ENCODE measurements around the gene CEP295NL.

CEP295NL gene

DNA sequence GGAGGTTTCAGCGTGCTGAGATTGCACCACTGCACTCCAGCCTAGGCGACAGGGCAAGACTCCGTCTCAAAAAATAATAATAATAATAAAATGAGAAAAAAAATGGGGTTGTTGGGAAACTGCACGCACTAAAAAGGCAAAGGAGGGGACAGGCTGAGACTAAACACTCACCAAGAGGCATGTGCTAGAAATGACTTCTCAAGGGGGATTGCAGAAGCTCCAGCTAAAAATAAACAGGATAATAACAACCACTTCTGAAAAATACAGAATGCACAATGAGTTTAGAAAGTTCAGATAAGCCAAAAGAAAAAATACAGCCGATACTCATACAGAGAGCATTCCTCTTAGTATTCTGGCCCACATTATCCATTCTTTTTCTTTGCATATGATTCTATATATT is 37.3 kb upstream of the CEP295NL start:
- DNase-seq, result no peak
- Mint-ChIP-seq H3K27ac (no peak overlapping the region), H3K4me3 (no peak overlapping the region), H3K9me3 (no peaks in the 10 kb centered on the region), H3K36me3 (ENCODE audit: low read depth) (no peaks in the 10 kb centered on the region), H3K4me1 (peaks cover 40% of the 10 kb centered on the region), H3K27me3 (ENCODE audit: low read depth, poor library complexity) (peaks cover 16% of the 10 kb centered on the region)
- TF ChIP-seq, protein P1, sequence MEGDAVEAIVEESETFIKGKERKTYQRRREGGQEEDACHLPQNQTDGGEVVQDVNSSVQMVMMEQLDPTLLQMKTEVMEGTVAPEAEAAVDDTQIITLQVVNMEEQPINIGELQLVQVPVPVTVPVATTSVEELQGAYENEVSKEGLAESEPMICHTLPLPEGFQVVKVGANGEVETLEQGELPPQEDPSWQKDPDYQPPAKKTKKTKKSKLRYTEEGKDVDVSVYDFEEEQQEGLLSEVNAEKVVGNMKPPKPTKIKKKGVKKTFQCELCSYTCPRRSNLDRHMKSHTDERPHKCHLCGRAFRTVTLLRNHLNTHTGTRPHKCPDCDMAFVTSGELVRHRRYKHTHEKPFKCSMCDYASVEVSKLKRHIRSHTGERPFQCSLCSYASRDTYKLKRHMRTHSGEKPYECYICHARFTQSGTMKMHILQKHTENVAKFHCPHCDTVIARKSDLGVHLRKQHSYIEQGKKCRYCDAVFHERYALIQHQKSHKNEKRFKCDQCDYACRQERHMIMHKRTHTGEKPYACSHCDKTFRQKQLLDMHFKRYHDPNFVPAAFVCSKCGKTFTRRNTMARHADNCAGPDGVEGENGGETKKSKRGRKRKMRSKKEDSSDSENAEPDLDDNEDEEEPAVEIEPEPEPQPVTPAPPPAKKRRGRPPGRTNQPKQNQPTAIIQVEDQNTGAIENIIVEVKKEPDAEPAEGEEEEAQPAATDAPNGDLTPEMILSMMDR (IDR thresholded peaks at IDR 0.05), result no peak

DNA sequence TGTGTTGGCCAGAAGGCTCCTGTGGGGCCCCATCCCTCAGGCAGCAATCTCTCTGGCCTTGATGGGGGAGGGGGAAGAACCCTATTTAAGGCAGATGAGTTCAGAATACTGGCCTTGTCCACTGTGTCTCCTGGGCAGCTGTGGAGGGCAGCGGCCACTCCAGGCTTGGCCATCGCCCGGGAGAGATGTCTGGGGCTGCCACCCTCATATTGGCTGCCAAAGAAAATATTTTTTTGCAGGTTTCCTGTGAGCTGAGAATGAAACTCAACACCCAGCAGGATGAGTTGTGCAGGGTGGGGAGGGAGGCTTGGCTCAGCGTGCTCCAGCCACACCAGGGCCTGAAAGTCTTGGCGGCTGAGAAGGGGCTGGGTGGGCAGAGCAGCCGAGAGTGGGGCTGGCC is 36.6 kb upstream of the CEP295NL start:
- Mint-ChIP-seq H3K4me1 (peaks cover 43% of the 10 kb centered on the region), H3K4me3 (no peak overlapping the region)
- TF ChIP-seq, protein P1 (IDR thresholded peaks at IDR 0.05), result no peak

DNA sequence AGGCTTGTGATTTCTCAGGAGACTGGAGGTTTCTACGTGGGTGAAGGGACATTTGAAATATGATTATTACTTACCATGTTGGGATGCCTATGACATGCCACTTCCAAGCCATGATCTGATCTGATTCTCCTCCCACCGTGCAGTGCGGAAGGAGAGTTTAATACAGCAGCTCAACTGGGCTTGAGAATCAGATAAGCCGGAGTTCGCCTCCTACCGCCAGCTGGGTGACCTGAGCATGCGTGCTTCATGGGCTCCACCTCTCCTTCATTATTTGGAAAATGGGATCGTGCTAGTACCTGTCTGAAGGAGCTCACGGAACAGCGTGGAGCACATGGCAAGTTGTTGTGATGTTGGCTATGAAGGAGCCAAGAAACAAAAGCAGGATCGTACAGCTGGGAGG is 34.6 kb upstream of the CEP295NL start:
- H3K27me3 Mint-ChIP-seq (ENCODE audit: low read depth, poor library complexity), result peaks cover 12% of the 10 kb centered on the region
- peaks cover 56% of the 10 kb centered on the region for H3K4me1 Mint-ChIP-seq

More for the DNA sequence above, 36.6 kb upstream of the CEP295NL start:
- DNase-seq, result no peak
- H3K27ac Mint-ChIP-seq, result no peak overlapping the region
- H3K36me3 Mint-ChIP-seq (ENCODE audit: low read depth), result no peaks in the 10 kb centered on the region
- H3K27me3 Mint-ChIP-seq (ENCODE audit: low read depth, poor library complexity), result peaks cover 16% of the 10 kb centered on the region
- H3K9me3 Mint-ChIP-seq, result no peaks in the 10 kb centered on the region

DNA sequence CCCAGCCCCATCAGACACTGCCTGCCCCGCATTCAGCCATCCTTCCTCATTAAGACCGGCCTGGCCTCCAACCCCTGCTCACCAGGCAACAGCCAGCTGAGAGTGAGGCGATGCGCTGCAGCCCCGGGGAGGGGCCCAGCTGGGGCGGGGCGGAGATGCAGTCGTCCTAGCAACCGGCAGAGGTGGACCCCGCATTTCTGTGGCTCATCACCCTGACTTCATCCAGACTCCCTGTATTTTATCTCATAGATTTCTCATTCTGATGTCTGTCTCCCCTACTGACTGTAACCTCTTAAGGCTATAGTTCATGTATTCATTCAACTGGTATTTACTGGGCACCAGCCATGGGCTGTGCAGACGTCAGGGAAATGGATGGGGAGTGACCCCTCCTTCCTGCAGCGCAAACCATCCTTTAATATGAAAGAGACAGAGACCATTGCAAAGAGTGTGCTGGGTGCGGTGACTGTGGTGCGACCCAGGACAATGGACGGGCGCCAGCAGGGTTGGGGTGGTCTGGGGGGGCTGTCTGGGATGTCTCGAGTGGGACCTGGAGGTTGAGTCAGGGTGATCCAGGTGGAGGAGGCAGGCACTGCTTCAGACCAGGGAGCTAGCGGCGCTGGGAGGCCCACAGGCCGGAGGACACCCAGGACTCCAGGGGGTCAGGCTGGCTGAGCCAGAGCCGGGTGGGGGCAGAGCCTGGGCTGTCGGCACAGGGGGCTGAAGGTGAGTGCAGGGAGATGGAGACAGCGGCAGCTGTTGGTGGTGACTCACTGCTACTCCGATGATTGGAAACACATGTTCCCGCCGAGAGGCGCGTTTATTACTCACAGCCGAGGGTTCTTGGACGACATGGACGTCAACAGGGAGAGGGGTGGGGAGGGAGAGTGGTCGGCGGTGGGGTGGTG is 32.7 kb upstream of the CEP295NL start:
- Mint-ChIP-seq H3K27me3 (ENCODE audit: low read depth, poor library complexity) (peaks cover 8% of the 10 kb centered on the region), H3K36me3 (ENCODE audit: low read depth) (no peaks in the 10 kb centered on the region), H3K27ac (peak overlapping the region; percentile 73), H3K9me3 (no peaks in the 10 kb centered on the region), H3K4me1 (peaks cover 53% of the 10 kb centered on the region), H3K4me3 (peak overlapping the region; percentile 37)
- DNase-seq, result peak; percentile 37
- TF ChIP-seq, protein P1 (IDR thresholded peaks at IDR 0.05), result no peak

More for the DNA sequence above, 34.6 kb upstream of the CEP295NL start:
- H3K36me3 Mint-ChIP-seq (ENCODE audit: low read depth), result no peaks in the 10 kb centered on the region
- no peak overlapping the region for H3K4me3 Mint-ChIP-seq
- DNase-seq, result no peak
- TF ChIP-seq, protein P1 (IDR thresholded peaks at IDR 0.05), result no peak
- H3K27ac Mint-ChIP-seq, result peak overlapping the region; percentile 22
- no peaks in the 10 kb centered on the region for H3K9me3 Mint-ChIP-seq

DNA sequence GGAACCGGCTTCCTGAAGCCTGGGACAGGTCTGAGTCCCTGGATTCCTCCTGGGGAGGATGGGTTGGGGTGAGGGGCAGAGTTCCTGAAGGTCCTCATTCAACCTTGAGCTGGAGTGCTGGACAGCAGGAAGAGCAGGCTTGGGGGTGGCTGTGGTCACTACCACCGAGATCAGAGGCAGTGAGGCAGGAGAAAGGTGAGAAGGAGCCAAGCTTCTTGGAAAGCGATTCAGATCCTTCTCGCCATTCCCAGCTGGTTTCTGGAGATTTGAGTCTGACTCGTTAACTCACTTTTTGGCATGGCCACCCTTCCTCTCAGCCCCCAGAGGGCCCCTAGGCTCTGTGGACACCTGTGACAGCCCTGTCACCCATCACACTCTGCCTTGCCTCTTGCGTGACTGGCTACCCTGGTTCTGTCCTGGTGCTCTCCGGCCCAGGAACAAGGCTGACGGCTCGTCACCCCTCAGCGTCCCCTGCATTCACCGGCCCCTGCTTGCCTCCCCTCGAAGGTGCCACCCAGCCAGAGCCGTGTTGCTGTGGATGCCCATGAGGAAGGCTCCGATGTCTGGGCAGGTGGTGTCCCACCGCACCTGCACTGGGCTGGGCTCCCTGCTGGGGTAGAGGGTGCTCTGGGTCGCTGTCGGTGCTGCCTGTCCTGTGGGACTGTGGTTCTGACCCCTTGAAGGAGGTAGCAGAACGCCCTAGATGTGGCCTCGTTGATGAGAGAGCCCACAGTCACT is 31.8 kb upstream of the CEP295NL start:
- TF ChIP-seq, protein P1 (IDR thresholded peaks at IDR 0.05), result no peak
- Mint-ChIP-seq H3K9me3 (no peaks in the 10 kb centered on the region), H3K4me3 (peak overlapping the region; percentile 35), H3K27me3 (ENCODE audit: low read depth, poor library complexity) (peaks cover 8% of the 10 kb centered on the region), H3K36me3 (ENCODE audit: low read depth) (no peaks in the 10 kb centered on the region), H3K4me1 (peaks cover 45% of the 10 kb centered on the region), H3K27ac (peak overlapping the region; percentile 89)
- no peak for DNase-seq

Measured in nephron progenitor cell (in vitro differentiated cells).